HG02973 (cell line): Measurements from ENCODE around the gene TMEM183A.

Source experiments
- ATAC-seq: cut with Tn5 transposase; IDR thresholded peaks from one replicate; pipeline ENCODE4 v1.9.1; 2021; ENCODE audit warnings: moderate library complexity; ENCODE audit not compliant: unreplicated experiment

TMEM183A gene

DNA sequence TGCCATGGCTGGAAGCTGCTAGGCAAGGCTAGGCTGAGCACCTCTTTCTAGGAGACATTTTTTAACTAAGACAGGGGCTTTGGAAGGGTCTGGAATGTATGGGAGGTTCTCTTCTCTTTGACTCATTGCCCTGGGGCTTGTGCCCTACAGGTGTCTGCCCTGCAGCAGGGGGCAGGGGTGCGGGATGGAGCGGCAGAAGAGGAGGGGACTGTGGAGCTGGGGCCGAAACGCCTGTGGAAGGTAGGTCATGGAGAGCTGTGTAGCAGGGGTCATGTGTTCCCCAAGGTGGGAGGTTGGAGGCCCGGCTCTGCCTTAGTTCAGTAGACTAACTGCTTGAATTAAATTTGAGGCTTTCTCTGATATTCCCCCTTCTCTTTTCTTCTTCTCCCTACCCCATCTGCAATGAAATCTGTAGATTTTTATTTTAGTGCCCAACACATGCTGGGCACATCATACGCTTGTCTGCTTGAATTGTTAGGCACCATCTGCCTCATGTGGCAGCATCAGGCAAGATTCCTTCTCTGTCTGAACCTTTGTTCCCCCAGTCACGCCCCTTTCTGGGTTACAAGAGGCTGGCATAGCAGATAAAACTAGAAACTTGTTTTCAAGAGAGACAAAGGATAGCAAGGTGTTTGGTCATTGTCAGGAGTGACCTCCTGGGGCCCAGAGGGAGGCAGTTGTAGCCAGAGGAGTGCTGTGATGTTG, 37.5 kb downstream of the TMEM183A start:
- no peak for ATAC-seq

DNA sequence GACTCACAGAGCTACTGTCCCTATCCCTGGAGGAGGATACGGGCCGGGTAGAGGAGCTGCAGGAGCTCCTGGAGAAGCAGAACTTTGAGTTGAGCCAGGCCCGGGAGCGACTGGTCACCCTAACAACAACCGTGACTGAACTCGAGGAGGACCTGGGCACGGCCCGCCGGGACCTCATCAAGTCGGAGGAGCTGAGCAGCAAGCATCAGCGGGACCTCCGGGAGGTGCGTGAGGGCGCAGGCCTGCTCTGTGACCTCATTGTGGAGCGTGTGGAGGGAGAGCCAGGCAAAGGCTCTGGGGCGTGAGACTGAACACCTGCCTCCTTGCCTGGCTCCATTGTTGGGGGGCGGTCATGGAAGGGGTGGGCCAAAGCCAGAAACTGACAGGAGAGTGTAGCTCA, 38.2 kb downstream of the TMEM183A start:
- no peak for ATAC-seq

DNA sequence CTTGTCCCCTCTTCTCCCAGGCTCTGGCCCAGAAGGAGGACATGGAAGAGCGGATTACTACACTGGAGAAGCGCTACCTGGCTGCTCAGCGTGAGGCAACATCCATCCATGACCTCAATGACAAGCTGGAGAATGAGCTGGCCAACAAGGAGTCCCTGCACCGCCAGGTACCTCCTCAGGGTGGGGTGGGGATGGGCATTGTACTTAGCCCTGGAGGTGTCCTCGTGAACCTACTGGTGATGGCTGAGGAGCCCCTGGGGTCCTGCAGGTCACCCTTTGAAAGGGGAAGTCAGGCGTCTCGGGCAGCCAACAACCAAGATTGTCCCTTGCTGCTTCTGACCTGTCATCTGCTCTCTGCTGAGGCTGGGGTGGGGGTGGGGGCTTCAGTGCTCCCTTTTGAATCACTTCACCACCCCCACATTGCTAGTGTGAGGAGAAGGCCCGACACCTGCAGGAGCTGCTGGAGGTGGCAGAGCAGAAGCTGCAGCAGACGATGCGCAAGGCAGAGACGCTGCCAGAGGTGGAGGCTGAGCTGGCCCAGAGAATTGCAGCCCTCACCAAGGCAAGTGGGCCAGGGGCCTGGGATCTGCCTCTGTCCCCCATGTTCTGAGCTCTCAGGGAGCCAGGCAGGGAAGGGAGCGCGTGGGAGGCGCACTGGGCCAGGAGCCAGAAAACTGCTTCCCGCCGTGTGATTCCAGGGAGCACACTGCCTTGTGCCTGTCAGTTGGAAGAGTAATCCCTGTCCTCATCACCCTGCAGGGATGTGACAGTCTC, 38.8 kb downstream of the TMEM183A start:
- no peak for ATAC-seq

DNA sequence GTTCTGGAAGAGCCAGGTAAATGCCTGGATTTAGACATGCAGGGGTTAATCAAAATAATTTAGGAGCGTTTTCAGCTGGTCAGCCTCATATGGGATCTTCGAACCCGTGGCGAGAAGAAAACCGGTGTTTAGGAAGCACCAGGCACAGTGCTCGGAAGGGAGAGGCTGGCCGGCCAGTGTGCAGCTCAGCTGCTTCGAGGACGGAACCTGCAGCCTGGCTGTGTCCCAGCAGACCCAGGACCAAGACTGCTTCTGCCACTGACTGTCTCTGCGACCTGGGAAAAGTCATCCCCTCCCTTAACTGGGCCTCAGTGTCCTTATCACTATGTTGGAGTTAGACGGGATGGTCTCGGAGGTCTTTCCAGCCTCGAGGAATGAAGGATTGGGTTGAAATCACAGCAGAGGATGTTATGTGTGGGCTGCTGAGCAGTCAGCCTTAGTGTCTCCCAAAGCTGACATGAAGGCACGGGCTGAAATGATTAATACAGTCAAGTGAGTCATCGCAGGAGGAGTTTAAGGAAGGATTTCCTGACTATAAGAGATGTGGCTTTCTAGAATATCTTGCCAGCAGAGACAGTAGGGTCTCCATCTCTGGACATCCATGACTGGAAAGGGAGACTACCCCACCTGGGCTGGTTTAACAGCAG, 39.9 kb downstream of the TMEM183A start:
- no peak for ATAC-seq

DNA sequence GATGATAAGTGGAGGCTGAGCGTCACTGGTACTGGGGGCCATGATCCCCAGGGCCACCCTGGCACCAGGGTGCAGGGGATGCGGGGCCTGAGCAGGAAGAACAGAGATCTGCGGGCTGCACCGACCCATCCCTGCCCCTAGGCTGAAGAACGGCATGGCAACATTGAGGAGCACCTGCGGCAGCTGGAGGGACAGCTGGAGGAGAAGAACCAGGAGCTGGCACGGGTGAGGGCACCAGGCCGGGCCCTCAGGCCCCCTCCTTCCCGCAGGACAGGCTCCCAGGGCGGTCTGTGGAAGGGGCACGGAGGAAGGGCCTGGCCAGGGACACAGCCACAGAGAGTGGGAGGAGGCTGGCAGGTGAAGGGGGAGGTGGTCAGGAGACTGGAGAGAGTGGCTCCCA, 40.9 kb downstream of the TMEM183A start:
- no peak for ATAC-seq

- ATAC-seq = no peak
Measured at GRCh38 chr1:203048555-203049051, 41.4 kb downstream of the TMEM183A start.

DNA sequence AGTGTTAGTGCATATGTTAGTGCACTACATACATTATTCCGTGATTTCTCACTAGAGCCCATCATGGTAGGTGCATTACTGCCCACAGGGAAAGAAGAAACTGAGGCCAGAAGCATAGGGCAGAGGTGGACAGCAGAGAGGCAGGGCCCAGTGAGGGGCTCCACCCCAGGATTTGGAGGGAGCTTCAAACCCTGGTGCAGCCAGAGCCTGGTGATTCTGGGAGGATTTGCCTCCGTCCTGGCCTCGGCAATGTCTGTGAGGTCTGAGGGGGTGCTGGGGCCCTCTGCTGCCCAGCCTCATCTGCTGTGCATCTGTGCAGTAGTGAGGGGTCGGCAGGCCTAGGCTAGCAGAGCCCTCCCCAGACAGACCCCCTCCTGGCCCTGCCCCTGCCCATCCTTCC, 41.9 kb downstream of the TMEM183A start:
- ATAC-seq = no peak

- no peak for ATAC-seq
Measured at GRCh38 chr1:203049576-203050180, 42.5 kb downstream of the TMEM183A start.

- no peak for ATAC-seq
Measured at GRCh38 chr1:203050826-203051225, 43.7 kb downstream of the TMEM183A start.

GRCh38 chr1:203051841-203052324, 44.7 kb downstream of the TMEM183A start:
- no peak for ATAC-seq

DNA sequence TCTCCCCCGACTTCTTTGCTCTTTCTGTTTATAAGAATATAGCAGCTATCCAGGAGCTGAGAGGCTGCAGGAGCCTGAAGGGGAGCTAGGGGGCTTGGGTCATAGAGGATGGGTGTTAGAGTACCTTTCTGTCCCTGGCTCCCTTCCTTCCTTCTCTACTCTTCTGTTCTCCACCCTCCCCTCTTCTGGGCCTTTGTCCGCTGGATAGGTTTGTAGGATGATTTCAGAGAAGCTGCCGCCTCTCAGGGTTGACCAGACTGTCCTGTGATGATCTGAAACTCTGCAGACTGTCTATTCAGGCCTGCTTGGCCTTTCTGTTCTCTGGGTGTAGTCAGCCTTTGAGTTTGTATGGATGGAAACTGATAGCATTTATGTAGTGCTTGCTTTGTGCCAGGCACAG, 45.4 kb downstream of the TMEM183A start:
- ATAC-seq = no peak

- no peak for ATAC-seq
Measured at GRCh38 chr1:203054184-203054583, 47.0 kb downstream of the TMEM183A start.

- no peak for ATAC-seq
Measured at GRCh38 chr1:203054642-203055041, 47.5 kb downstream of the TMEM183A start.

DNA sequence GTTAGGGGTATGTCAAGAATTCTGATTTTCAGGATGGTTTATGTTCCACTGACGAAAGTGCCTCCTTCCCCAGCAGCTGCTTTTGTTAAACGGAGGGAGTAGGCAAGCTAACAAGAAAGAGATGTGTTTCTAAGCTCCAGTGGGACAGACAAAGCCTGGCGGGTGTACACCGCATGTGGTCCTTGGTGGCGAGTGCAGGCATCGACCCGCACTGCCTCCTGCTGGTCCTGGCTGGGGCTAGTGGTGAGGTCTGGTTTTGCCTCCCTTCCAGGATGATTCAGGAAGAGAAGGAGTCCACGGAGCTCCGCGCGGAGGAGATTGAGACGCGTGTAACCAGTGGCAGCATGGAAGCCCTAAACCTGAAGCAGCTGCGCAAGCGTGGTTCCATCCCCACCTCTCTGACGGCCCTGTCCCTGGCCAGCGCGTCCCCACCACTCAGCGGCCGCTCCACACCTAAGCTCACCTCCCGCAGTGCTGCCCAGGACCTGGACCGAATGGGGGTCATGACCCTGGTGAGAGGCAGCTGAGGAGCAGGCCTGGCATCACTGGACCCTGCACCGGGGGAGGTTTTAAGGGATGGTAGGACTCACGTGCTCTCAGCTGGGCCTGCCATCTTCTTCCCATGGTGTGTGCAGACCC, 48.1 kb downstream of the TMEM183A start:
- ATAC-seq = no peak

- no peak for ATAC-seq
Measured at GRCh38 chr1:203056012-203056411, 48.8 kb downstream of the TMEM183A start.

DNA sequence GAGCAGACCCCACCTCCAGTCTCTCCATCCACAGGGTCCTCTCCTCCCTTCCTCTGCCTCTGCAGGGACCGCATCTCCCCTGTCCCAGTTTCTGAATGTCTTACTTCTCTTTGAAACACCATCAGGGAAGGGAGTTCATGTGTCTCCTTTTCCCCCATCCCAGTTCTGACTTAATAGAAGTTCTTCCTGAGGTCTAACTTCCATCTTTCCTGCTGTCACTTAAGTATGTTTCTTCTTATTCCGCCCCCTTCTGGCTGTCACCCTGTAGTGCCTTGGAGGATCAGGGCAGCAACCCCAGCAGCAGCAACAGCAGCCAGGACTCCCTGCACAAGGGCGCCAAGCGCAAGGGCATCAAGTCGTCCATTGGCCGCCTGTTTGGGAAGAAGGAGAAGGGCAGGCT, 49.3 kb downstream of the TMEM183A start:
- no peak for ATAC-seq

DNA sequence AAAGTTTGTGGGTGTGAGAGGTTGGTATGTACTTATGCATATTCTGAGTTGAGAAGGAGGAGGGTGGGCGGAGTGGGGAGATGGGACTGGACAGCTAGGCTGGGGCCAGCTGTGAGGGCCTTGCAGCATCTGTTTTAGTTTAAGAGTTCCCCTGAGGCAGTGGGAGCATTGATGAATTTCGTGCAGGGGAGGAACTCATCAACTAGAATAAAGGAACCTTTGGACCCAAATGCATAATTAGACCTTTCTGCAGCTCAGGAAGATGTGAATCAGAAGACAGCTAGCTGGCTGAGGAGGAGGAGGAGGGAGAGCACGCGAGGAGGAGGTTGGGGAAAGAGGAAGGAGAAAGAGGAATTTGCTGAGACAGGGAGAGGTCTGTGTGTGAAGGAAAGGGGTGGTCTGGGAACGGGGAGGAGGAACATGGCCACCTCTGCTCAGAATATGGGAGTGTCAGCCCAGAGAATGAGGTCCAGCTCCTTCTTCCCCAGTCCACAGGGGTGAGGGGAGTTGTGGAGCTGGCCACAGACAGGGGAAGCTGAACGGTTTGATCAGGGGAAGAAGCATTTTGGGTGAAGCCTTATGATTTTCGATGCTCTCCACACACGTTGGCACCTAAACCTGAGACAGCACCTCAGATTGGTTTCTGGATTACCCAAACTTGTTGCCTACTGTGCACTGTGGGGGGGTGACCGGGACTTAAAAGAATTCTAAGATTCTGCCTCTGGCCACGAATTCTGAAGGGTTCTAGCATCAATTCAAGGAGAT, 50.9 kb downstream of the TMEM183A start:
- no peak for ATAC-seq

GRCh38 chr1:203058676-203058935, 51.4 kb downstream of the TMEM183A start:
- no peak for ATAC-seq

- no peak for ATAC-seq
Measured at GRCh38 chr1:203059485-203059884, 52.3 kb downstream of the TMEM183A start.

DNA sequence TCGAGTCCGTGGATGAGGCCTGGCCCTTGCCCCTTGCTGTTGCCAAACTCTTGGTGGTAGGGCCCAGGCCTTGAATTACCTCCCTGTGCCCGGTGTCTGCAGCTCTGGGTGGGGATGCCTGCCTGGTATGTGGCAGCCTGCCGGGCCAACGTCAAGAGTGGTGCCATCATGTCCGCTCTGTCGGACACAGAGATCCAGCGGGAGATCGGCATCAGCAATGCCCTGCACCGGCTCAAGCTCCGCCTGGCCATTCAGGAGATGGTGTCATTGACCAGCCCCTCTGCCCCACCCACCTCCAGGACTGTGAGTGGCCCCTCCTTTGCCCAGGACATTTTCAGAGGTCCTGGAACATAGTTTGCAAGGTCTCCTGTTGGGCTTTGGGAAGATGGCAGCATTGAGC, 52.9 kb downstream of the TMEM183A start:
- ATAC-seq = no peak
